NCI-H1930 (cell line): ENCODE data around the gene RGS9.
"Not testable (repeated sequence)": the region's sequence is repeated elsewhere in the genome, so short reads cannot be mapped to it uniquely, and the experiment has no call there.

ENCODE experiments used
- DNase-seq, 2 experiments: peaks; one replicate each; lab custom pipeline; 2025; lab: John Stamatoyannopoulos, UW

RGS9 gene

DNA sequence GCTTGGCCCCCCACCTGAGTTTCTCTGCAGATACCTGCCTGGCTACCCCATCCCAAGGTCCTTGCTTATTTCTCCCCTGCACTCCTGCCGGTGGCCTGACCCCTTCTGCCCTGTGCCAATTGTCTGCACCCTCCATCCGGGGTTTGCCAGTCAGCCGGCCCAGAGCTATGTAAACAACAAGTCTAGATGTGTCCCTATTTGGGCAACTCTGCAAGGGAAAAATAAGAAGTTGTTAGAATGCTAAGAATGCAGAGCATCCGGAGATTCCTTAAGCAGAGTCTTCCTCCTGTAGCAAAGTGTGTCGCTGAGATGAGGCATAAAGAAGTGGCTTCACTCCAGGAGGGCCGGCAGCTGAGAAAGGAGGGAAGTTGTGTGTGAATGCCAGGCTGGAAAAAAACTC, 46.6 kb downstream of the RGS9 start:
- DNase-seq, result no peak

GRCh38 chr17:65184235-65184959, 47.2 kb downstream of the RGS9 start:
- no peak for DNase-seq

GRCh38 chr17:65185062-65185461, 47.9 kb downstream of the RGS9 start:
- DNase-seq, result no peak

- no peak for DNase-seq
Measured at GRCh38 chr17:65185668-65186382, 48.7 kb downstream of the RGS9 start.

- DNase-seq, result no peak
Measured at GRCh38 chr17:65190467-65191097, 53.4 kb downstream of the RGS9 start.

GRCh38 chr17:65191811-65192740, 54.9 kb downstream of the RGS9 start:
- DNase-seq, result no peak

DNA sequence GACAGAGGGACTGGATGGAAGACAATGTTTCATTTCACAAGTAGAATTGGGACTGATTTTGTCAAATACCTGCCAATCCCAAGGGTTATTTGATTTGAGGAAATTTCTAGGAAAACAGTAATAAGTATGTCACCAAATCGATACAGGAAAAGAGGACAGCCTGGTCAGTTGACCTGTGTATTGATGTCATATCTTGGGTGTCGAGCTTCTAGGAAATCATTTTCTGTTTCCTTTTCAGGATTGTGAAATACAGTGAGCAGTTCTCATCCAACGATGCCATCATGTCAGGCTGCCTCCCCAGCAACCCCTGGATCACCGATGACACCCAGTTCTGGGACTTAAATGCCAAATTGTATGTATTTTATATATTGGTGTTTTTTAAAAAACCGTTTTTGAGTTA, 56.1 kb downstream of the RGS9 start:
- DNase-seq, result no peak

- DNase-seq, result no peak
Measured at GRCh38 chr17:65193716-65194293, 56.6 kb downstream of the RGS9 start.

DNA sequence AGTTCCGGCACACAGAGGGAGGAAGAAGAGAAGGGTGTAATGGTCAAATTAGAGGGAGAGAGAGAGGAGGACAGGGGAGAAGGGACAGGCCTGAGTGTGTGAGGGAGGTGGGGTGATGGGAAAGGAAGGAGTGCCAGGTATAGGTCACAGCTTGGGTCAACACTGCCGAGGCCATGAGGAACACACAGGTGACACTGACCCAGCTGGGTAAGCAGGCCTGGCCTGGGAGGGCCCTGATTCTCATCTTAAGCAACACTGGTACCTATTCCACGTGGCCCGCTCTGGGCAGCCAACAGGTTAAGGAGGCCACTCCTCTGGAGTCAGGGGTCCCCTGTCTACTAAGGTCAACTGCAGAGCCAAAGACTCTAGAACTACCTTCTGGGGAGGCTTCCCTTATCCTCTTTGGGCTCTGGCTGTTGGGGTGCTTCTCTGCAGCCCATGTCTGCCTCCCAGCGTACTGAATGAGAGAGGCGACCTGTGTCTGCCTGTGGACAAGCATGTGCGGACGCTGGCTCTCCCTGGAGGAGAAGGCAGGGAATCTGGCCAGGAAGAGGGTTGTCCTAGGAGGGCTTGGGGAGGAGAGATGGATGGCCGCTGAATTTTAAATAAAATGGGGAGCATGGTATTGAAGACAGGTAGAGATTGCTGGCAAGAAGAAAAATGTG, 57.6 kb downstream of the RGS9 start:
- DNase-seq, result no peak

DNA sequence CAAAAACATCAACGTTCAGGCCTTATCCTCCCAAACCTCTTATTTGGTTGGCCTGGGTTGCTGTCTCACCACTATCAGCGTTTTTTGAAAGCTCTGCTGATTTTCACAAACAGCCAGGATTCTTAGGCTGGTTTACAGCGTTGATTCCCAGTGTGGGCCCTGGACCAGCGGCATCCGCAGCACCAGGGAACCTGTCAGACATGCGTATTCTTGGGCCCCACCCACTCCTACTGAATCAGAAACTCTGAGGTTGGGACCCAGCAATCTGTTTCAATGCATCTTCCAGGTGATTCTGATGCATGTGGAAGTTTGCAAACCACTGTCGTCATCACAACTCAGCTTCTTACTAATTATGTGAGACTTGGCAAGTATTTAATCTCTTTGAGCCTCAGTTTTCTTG, 58.5 kb downstream of the RGS9 start:
- DNase-seq, result no peak

DNA sequence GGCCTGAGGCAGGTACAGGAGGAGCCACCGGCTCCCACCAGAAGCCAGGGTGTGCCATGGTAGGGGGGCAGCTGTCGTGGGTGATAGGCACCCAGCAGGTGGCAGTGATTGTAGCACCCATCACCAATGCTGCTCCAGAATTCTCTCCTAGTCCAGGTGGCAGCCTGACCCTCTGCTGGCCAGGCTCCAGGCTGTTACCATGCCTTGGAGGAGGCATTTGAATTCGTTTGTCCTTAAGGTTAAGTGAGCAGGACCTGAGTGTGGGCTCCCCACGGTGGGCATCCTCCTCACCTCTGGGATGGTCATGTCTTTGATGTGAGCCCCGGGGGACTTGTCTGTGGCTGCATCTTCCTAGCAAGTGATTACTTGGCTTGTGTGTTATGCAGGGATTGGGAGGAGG, 59.4 kb downstream of the RGS9 start:
- no peak for DNase-seq

- DNase-seq, result no peak
Measured at GRCh38 chr17:65197201-65197600, 60.0 kb downstream of the RGS9 start.

GRCh38 chr17:65198653-65199382, 61.6 kb downstream of the RGS9 start:
- DNase-seq, result peak in 1 of 2 experiments; percentile 25

DNA sequence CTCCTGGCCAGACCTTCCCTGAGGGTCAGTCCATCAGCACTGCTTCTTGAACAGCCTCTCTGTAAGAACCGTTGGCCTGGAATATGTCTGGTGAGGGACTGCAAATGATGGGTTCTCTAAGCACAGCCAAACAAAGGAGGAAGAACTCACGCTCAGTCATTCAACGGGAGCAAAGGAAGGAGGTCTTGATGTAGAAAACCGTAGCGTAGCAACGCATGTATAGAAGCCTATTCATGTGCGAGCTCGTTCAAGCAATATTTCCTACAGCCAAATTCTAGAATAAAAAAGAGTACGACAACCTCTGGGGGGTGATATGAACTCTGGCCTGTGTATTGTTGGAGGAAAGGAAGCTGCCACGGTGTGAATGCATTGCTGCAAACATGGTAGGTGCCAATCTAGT, 64.2 kb downstream of the RGS9 start:
- no peak for DNase-seq

GRCh38 chr17:65202844-65203571, 65.8 kb downstream of the RGS9 start:
- DNase-seq, result no peak

GRCh38 chr17:65204001-65204400, 66.8 kb downstream of the RGS9 start:
- DNase-seq, result no peak

DNA sequence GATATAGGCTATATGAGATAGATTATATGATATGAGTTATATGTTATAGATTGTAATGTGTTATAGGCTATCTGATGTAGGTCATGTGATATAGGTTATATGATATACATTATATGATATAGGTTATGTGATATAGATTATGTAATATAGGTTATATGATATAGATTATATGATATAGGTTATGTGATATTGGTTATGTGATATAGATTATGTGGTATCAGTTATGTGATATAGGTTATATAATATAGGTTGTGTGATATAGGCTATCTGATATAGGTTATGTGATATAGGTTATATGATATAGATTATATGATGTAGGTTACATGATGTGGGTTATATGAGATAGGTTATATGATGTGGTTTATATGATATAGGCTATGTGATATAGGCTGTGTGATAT, 68.5 kb downstream of the RGS9 start:
- no peak for DNase-seq

DNA sequence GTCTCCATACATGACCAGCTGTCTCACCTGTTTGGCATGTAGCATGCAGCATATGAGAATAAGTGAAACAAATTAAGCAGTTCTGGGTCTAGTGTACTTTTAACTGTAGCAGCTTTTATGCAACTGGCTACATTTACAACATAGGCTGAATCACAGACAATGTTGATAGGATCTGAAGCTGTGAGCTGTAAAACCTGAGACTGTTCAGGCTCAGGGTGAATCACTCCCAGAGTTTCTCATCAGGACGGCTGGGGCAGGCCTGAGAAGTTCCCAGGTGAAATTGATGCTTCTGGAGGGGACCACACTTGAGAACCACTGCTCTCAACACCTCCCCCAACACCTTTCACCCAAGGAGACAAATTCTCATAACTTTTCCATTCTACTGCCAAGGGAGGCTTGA, 70.3 kb downstream of the RGS9 start:
- not testable (repeated sequence) for DNase-seq

DNA sequence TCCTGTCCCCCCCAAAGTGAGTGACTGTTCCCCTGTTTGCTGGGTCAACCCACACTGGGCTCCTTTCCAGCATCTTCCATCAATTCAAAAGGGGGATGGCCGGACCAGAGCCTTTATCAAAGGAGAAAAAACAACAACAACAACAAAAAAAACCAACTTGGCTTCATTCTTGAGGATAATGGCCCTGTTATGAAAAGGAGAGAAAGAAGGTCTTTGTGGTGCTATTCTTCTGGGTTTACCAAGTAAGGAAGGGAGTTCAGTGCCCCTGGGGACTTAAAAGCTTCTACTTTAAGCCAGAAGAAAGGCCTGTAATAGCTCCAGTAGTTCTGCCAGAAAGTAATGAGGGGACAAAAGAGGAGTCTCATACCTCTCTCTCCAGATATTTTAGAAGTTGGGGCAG, 71.5 kb downstream of the RGS9 start:
- no peak for DNase-seq

DNA sequence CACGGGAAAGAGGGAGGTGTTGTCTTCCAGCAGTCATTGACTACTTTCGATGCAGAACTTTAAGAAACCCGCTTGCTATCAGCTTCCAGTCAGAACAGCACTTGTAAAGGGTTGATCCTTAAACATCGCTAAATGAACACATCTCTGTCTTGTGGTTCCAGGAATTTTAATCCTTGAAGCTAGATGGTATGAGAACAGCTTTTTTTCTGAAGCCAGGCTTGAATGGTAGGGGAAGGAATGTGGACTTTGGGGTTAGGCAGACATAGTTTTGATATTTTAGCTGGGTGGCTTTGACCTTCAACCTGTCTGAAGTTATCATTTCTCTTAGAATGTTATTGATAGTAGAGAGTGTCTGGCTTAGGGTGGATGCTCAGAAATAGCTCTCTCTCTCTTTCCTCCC, 81.1 kb downstream of the RGS9 start:
- DNase-seq, result no peak
